Mesendoderm (in vitro differentiated cells): Measurements from ENCODE around the gene FAM24A.

Experiments used
- DNase-seq: peaks from one replicate; pipeline ENCODE4 v3.0.0; 2013
- H2AK5ac ChIP-seq: 2 replicates; pipeline ENCODE4 v1.6.1; 2013; ENCODE audit warnings: low read length, inconsistent platforms
- H2BK120ac ChIP-seq: 2 replicates; pipeline ENCODE4 v1.6.1; 2013; ENCODE audit warnings: low read depth, mild to moderate bottlenecking, low read length, moderate library complexity, mixed read lengths
- H2BK15ac ChIP-seq: replicated peaks from 2 replicates; pipeline ENCODE4 v1.6.1; 2013; ENCODE audit warnings: low read depth, mild to moderate bottlenecking, moderate library complexity
- H2BK5ac ChIP-seq: 2 replicates; pipeline ENCODE4 v1.6.1; 2013; ENCODE audit warnings: low read length, inconsistent platforms
- H3K18ac ChIP-seq: 2 replicates; pipeline ENCODE4 v1.6.1; 2013; ENCODE audit warnings: mild to moderate bottlenecking, low read length, mixed read lengths
- H3K23ac ChIP-seq: one replicate; pipeline ENCODE4 v1.6.1; 2013; ENCODE audit warnings: low read length
- H3K27ac ChIP-seq: 2 replicates; pipeline ENCODE4 v1.5.1; 2013; ENCODE audit warnings: low read depth, mild to moderate bottlenecking, inconsistent platforms, low read length, moderate library complexity
- H3K27me3 ChIP-seq: 2 replicates; pipeline ENCODE4 v1.6.1; 2013; ENCODE audit warnings: low read length, control low read depth, mild to moderate bottlenecking, inconsistent platforms; ENCODE audit not compliant: insufficient read depth, poor library complexity
- H3K36me3 ChIP-seq: 2 replicates; pipeline ENCODE4 v1.6.1; 2013; ENCODE audit warnings: low read length, inconsistent platforms; ENCODE audit not compliant: control insufficient read depth, insufficient read depth
- H3K4ac ChIP-seq: one replicate; pipeline ENCODE4 v1.6.1; 2013; ENCODE audit warnings: low read depth, mild to moderate bottlenecking, low read length, moderate library complexity
- H3K4me1 ChIP-seq: 2 replicates; pipeline ENCODE4 v1.6.1; 2013; ENCODE audit warnings: low read depth, low read length, inconsistent platforms; ENCODE audit not compliant: control insufficient read depth
- H3K4me2 ChIP-seq: 2 replicates; pipeline ENCODE4 v1.6.1; 2013; ENCODE audit warnings: low read length
- H3K4me3 ChIP-seq: 2 replicates; pipeline ENCODE4 v1.5.1; 2013; ENCODE audit warnings: mild to moderate bottlenecking, low read length
- H3K56ac ChIP-seq: one replicate; pipeline ENCODE4 v1.6.1; 2013; ENCODE audit warnings: low read length
- H3K79me1 ChIP-seq: 2 replicates; pipeline ENCODE4 v1.6.1; 2013; ENCODE audit warnings: low read length, inconsistent platforms
- H3K79me2 ChIP-seq: 2 replicates; pipeline ENCODE4 v1.6.1; 2013; ENCODE audit warnings: mild to moderate bottlenecking, low read length; ENCODE audit not compliant: control insufficient read depth, insufficient read depth
- H3K9ac ChIP-seq: 2 replicates; pipeline ENCODE4 v1.6.1; 2013; ENCODE audit warnings: low read length, inconsistent platforms
- H4K5ac ChIP-seq: one replicate; pipeline ENCODE4 v1.6.1; 2013; ENCODE audit warnings: low read length
- H4K8ac ChIP-seq: one replicate; pipeline ENCODE4 v1.6.1; 2013; ENCODE audit warnings: low read depth, mild to moderate bottlenecking, control low read depth, low read length, moderate library complexity
- whole genome bisulfite sequencing: extraction: QIAGEN DNeasy Blood & Tissue Kit; methylation state at CpG from one replicate; pipeline ENCODE4 v1.1.7; 2013; ENCODE audit warnings: low lambda C conversion rate, missing lambda C conversion rate; ENCODE audit not compliant: insufficient coverage; ENCODE audit errors: extremely low coverage; 5-methylcytosine and 5-hydroxymethylcytosine counted together

The FAM24A gene

GRCh38 chr10:122931088-122931906 lies 20.9 kb downstream of the FAM24A start:
- H4K8ac ChIP-seq = no peak overlapping the region
- no peak overlapping the region for H3K9ac ChIP-seq
- no peaks in the 10 kb centered on the region for H3K79me1 ChIP-seq
- no peaks in the 10 kb centered on the region for H3K79me2 ChIP-seq
- H3K4me2 ChIP-seq = no peak overlapping the region
- H2AK5ac ChIP-seq = no peak overlapping the region
- H3K56ac ChIP-seq = no peak overlapping the region
- no peak overlapping the region for H4K5ac ChIP-seq
- no peaks in the 10 kb centered on the region for H3K36me3 ChIP-seq
- WGBS = no CpG with 5 or more reads among the region's 6 CpGs
- H3K18ac ChIP-seq = no peak overlapping the region
- no peak overlapping the region for H2BK15ac ChIP-seq
- no peak overlapping the region for H2BK5ac ChIP-seq
- no peak for DNase-seq
- no peak overlapping the region for H2BK120ac ChIP-seq
- no peak overlapping the region for H3K27ac ChIP-seq
- no peak overlapping the region for H3K4me3 ChIP-seq
- H3K4ac ChIP-seq = no peak overlapping the region
- no peaks in the 10 kb centered on the region for H3K4me1 ChIP-seq
- no peaks in the 10 kb centered on the region for H3K27me3 ChIP-seq
- no peak overlapping the region for H3K23ac ChIP-seq

DNA sequence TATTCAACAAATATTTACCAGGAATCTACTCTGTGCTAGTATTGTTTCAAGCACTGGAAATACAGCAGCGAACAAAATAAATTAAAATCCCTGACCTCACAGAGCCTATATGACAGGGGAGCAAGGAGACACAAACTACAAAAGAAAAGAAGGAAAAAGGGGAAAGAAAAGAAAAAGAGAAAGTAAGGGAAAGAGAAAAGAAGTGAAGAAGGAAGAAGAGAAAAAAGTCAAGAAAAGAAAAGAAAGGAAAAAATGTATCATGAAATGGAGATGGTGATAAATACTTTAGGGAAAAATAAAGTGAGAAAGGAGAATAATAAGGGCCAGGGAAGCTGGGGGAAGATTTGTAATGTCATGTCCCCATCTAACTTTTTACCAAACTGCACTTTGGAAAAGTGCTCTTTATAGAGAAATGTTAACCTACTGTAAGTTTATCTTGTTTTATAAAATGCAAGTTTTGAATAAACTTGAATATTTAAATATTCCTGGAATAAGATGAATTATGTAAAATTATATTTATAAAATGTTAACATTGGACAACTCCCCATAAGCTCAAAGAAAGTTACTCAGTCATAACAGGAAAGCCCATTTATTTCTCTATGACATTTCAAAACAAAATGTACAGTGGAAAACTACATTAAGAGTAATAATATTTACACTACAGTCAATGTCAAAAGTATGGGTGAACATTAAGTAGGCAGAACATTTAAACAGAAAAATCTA lies 28.9 kb downstream of the FAM24A start:
- no peak overlapping the region for H3K23ac ChIP-seq
- no peaks in the 10 kb centered on the region for H3K79me2 ChIP-seq
- H3K79me1 ChIP-seq = no peaks in the 10 kb centered on the region
- no peak overlapping the region for H3K18ac ChIP-seq
- no peak overlapping the region for H3K27ac ChIP-seq
- no peaks in the 10 kb centered on the region for H3K36me3 ChIP-seq
- WGBS = no CpG with 5 or more reads among the region's 1 CpG
- H3K56ac ChIP-seq = no peak overlapping the region
- H2BK5ac ChIP-seq = no peak overlapping the region
- no peak for DNase-seq
- no peak overlapping the region for H3K9ac ChIP-seq
- H3K27me3 ChIP-seq = no peaks in the 10 kb centered on the region
- no peak overlapping the region for H2BK15ac ChIP-seq
- H3K4ac ChIP-seq = no peak overlapping the region
- no peaks in the 10 kb centered on the region for H3K4me1 ChIP-seq
- H3K4me2 ChIP-seq = no peak overlapping the region
- no peak overlapping the region for H3K4me3 ChIP-seq
- no peak overlapping the region for H2AK5ac ChIP-seq
- no peak overlapping the region for H4K8ac ChIP-seq
- H2BK120ac ChIP-seq = no peak overlapping the region
- H4K5ac ChIP-seq = no peak overlapping the region

DNA sequence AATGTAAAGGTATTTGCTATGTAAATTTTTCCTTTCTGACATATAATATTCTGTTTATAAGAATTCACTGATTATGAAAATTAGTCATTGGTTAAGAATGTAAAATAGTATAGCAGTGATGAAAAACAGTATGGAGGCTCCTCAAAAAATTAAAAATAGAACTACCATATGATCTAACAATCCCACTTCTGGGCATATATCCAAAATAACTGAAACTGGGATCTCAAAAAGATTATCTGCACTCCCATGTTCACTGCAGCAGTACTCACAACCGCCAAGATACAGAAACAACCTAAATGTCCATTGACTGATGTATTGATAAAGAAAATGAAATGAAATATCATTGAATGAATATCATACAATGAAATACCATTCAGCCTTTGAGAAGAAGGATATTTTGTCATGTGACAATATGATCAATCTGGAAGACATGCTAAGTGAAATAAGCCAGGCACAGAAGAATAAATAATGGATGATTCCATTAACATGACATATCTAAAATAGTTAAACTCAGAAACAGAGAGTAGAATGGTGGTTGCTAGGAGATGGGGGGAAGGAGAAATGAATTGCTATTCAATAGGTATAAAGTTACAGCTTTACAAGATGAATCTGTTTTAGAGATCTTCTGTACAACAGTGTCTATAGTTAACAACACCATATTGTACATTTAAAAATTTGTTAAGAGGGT lies 29.6 kb downstream of the FAM24A start:
- Histone ChIP-seq H3K4me3 (no peak overlapping the region), H2BK5ac (no peak overlapping the region), H2BK15ac (no peak overlapping the region), H3K36me3 (no peaks in the 10 kb centered on the region), H3K23ac (no peak overlapping the region), H3K79me1 (no peaks in the 10 kb centered on the region), H3K9ac (no peak overlapping the region), H3K27me3 (no peaks in the 10 kb centered on the region), H4K8ac (no peak overlapping the region), H3K4me2 (no peak overlapping the region), H4K5ac (no peak overlapping the region), H3K56ac (no peak overlapping the region), H3K4ac (no peak overlapping the region), H2AK5ac (no peak overlapping the region), H3K27ac (no peak overlapping the region), H3K79me2 (no peaks in the 10 kb centered on the region), H2BK120ac (no peak overlapping the region), H3K4me1 (no peaks in the 10 kb centered on the region), H3K18ac (no peak overlapping the region)
- DNase-seq = no peak
- WGBS = no CpG with 5 or more reads among the region's 1 CpG

DNA sequence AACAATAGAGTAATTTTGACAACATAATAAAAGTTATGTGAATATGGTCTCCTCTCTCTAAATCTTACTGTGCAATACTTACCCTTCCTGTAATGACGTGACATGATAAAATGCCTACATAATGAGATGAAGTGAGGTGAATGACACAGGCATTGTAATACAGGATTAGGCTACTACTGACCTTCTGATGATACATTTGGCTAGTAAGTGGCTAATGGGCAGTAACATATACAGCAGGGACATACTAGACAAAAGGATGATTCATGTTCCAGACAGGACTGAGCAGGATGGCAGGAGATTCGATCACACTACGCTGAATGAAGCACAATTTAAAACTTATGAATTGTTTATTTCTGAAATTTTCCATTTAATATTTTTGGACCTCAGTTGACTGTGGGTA lies 38.9 kb downstream of the FAM24A start:
- Histone ChIP-seq H4K8ac (no peak overlapping the region), H2AK5ac (no peak overlapping the region), H2BK120ac (no peak overlapping the region), H3K4ac (no peak overlapping the region), H3K4me2 (no peak overlapping the region), H3K79me1 (no peaks in the 10 kb centered on the region), H2BK15ac (no peak overlapping the region), H3K79me2 (no peaks in the 10 kb centered on the region), H3K23ac (no peak overlapping the region), H4K5ac (no peak overlapping the region), H3K9ac (no peak overlapping the region), H3K27me3 (no peaks in the 10 kb centered on the region), H2BK5ac (no peak overlapping the region), H3K27ac (no peak overlapping the region), H3K36me3 (peaks cover 2% of the 10 kb centered on the region), H3K56ac (no peak overlapping the region), H3K4me1 (no peaks in the 10 kb centered on the region), H3K18ac (no peak overlapping the region), H3K4me3 (no peak overlapping the region)
- WGBS = no CpG with 5 or more reads among the region's 3 CpGs
- no peak for DNase-seq

GRCh38 chr10:122953902-122954730 lies 43.7 kb downstream of the FAM24A start, which contains the start of gene C10orf88:
TSS of gene C10orf88 (minus strand) at chr10:122954227. CDS start at chr10:122954178, 49 bp downstream.
- H3K27me3 ChIP-seq = no peaks in the 10 kb centered on the region
- no CpG with 5 or more reads among the region's 77 CpGs for WGBS
- H3K23ac ChIP-seq = no peak within 1 kb of the TSS
- H4K5ac ChIP-seq = peak within 1 kb of the TSS; percentile 27
- no peaks in the 10 kb centered on the region for H3K79me2 ChIP-seq
- peak within 1 kb of the TSS; percentile 60 for H3K18ac ChIP-seq
- H2BK5ac ChIP-seq = peak within 1 kb of the TSS; percentile 27
- H3K4ac ChIP-seq = peak within 1 kb of the TSS; percentile 29
- H3K4me3 ChIP-seq = peak within 1 kb of the TSS; percentile 85
- peak within 1 kb of the TSS; percentile 84 for H3K4me2 ChIP-seq
- no peak within 1 kb of the TSS for H4K8ac ChIP-seq
- no peak within 1 kb of the TSS for H2BK15ac ChIP-seq
- H3K9ac ChIP-seq = peak within 1 kb of the TSS; percentile 88
- no peaks in the 10 kb centered on the region for H3K79me1 ChIP-seq
- no peak within 1 kb of the TSS for H2AK5ac ChIP-seq
- no peaks in the 10 kb centered on the region for H3K4me1 ChIP-seq
- H3K56ac ChIP-seq = peak within 1 kb of the TSS; percentile 96
- peak within 1 kb of the TSS; percentile 71 for H3K27ac ChIP-seq
- peak; percentile 99 for DNase-seq
- H3K36me3 ChIP-seq = no peaks in the 10 kb centered on the region
- H2BK120ac ChIP-seq = no peak within 1 kb of the TSS
